GM12878 (cell line): ENCODE measurements around the gene PTPRN2.

Source experiments
- BCL3 ChIP-seq: IDR thresholded peaks from 2 replicates; pipeline ENCODE4 v1.6.1; 2011; ENCODE audit warnings: borderline replicate concordance, low read depth, mild to moderate bottlenecking, moderate library complexity, low read length; ENCODE audit not compliant: insufficient read depth, poor library complexity, severe bottlenecking
- BRCA1 ChIP-seq: IDR thresholded peaks from 2 replicates; pipeline ENCODE4 v1.6.1; 2011; ENCODE audit warnings: low read depth, low read length, improper control_type of control experiment
- CBFB ChIP-seq: IDR thresholded peaks from 2 replicates; pipeline ENCODE4 v1.6.1; 2016; ENCODE audit warnings: antibody characterized with exemption, low read depth
- CREB1 ChIP-seq: IDR thresholded peaks from 2 replicates; pipeline ENCODE4 v1.6.1; 2012; ENCODE audit warnings: low read depth, mild to moderate bottlenecking, inconsistent platforms
- CTCF ChIP-seq, 3 experiments: IDR thresholded peaks in 2 of 3; conservative IDR thresholded peaks in 1 of 3; 2 replicates each; pipeline ENCODE4 v1.5.1; 2011; ENCODE audit warnings: low read depth in 3 of 3, low read length in 3 of 3, mild to moderate bottlenecking in 3 of 3, control low read depth in 2 of 3, moderate library complexity in 2 of 3, inconsistent platforms in 1 of 3, mixed read lengths in 1 of 3; ENCODE audit not compliant: control insufficient read depth in 2 of 3, insufficient read depth in 1 of 3; ENCODE audit errors: extremely low read depth in 1 of 3
- ETV6 ChIP-seq, 2 experiments: fragments of 450-650 bp in 1 of 2; IDR thresholded peaks in 1 of 2; conservative IDR thresholded peaks in 1 of 2; 2 replicates each; pipeline ENCODE4 v1.6.1; 2014; ENCODE audit warnings: antibody characterized with exemption in 1 of 2, borderline replicate concordance in 1 of 2, low read depth in 1 of 2, mild to moderate bottlenecking in 1 of 2, moderate library complexity in 1 of 2
- JUNB ChIP-seq: IDR thresholded peaks from 2 replicates; pipeline ENCODE4 v1.6.1; 2016; ENCODE audit warnings: antibody characterized with exemption, mild to moderate bottlenecking
- MXI1 ChIP-seq: fragments of 150-350 bp; IDR thresholded peaks from 2 replicates; pipeline ENCODE4 v1.6.1; 2011; ENCODE audit warnings: low read depth, mild to moderate bottlenecking, inconsistent platforms, low read length, improper control_type of control experiment
- NFIC ChIP-seq: IDR thresholded peaks from 2 replicates; pipeline ENCODE4 v1.6.1; 2012; ENCODE audit warnings: low read depth, mild to moderate bottlenecking, inconsistent platforms, low read length, moderate library complexity
- POLR2A ChIP-seq: IDR thresholded peaks from 2 replicates; pipeline ENCODE4 v1.6.1; 2011; ENCODE audit warnings: low read depth, mild to moderate bottlenecking, low read length
- SRF ChIP-seq, 2 experiments: IDR thresholded peaks; 2 replicates each; pipeline ENCODE4 v1.6.1; 2011; ENCODE audit warnings: low read depth in 2 of 2, low read length in 2 of 2, mild to moderate bottlenecking in 1 of 2, moderate library complexity in 1 of 2
- USF1 ChIP-seq: IDR thresholded peaks from 2 replicates; pipeline ENCODE4 v1.6.1; 2011; ENCODE audit warnings: borderline replicate concordance, low read depth, mild to moderate bottlenecking, moderate library complexity, mixed read lengths, low read length; ENCODE audit not compliant: insufficient read depth; ENCODE audit errors: extremely low read length
- YY1 ChIP-seq: IDR thresholded peaks from 2 replicates; pipeline ENCODE4 v1.6.1; 2011; ENCODE audit warnings: low read depth, mild to moderate bottlenecking, low read length

DNA sequence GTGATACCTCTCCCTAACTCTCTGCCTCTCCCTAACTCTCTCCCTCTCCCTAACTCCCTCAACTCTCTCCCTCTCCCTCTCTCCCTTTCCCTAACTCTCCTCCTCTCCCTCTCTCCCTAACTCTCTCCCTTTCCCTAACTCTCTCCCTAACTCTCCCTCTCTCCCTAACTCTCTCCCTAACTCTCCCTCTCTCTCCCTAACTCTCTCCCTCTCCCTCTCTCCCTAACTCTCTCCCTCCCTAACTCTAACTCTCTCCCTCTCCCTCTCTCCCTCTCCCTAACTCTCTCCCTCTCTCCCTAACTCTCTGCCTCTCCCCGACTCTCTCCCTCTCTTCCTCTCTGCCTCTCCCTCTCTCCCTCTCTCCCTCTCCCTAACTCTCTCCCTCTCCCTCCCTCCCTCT is 2.0 kb upstream of the PTPRN2 start:
- TF ChIP-seq BCL3 (no peak), YY1 (no peak), POLR2A (no peak), CTCF (IDR thresholded peaks at IDR 0.05 in 2 of 3, conservative IDR thresholded peaks at IDR 0.05 in 1 of 3; ENCODE audit: control insufficient read depth in 2 of 3, extremely low read depth in 1 of 3, insufficient read depth in 1 of 3, low read depth in 3 of 3, low read length in 3 of 3) (no peak), SRF (IDR thresholded peaks at IDR 0.05; ENCODE audit: low read depth in 2 of 2, low read length in 2 of 2) (no peak), ETV6 (conservative IDR thresholded peaks at IDR 0.05 in 1 of 2, IDR thresholded peaks at IDR 0.05 in 1 of 2; ENCODE audit: borderline replicate concordance in 1 of 2, low read depth in 1 of 2) (no peak), CREB1 (no peak), BRCA1 (no peak), JUNB (no peak), CBFB (no peak), MXI1 (no peak), USF1 (no peak), NFIC (no peak)
